Fibroblast of lung (primary cell): ENCODE data around the gene ATP10B. TPM values are rescaled to one million over a fixed set of nuclear protein-coding genes. Genes with fewer than 3 reads are reported as not detected.

Experiments used
- DNase-seq, 2 donors: peaks; one replicate each; pipeline versions ENCODE4 v3.0.0 to v3.0.0-alpha.2; 2010; ENCODE audit warnings: low read depth in 2 of 2
- H2AFZ ChIP-seq: 2 replicates; pipeline ENCODE4 v1.5.1; 2012; ENCODE audit warnings: low read length, control low read depth, inconsistent platforms
- H3K27ac ChIP-seq: 2 replicates; pipeline ENCODE4 v1.5.1; 2011; ENCODE audit warnings: low read length, control low read depth; ENCODE audit not compliant: insufficient read depth
- H3K27me3 ChIP-seq: 2 replicates; pipeline ENCODE4 v1.5.1; 2011; ENCODE audit warnings: mild to moderate bottlenecking, low read length; ENCODE audit not compliant: control insufficient read depth, insufficient read depth
- H3K36me3 ChIP-seq: 2 replicates; pipeline ENCODE4 v1.5.1; 2011; ENCODE audit warnings: low read length; ENCODE audit not compliant: control insufficient read depth, insufficient read depth
- H3K4me1 ChIP-seq: 2 replicates; pipeline ENCODE4 v1.5.1; 2011; ENCODE audit warnings: low read length; ENCODE audit not compliant: control insufficient read depth, insufficient read depth; ENCODE audit errors: extremely low read depth
- H3K4me2 ChIP-seq: 2 replicates; pipeline ENCODE4 v1.5.1; 2011; ENCODE audit warnings: low read length, control low read depth; ENCODE audit not compliant: insufficient read depth; ENCODE audit errors: extremely low read depth
- H3K4me3 ChIP-seq, 4 experiments: fragments of 200-600 bp in 1 of 4; sonication (generic) in 1 of 4; replicated peaks in 1 of 4; 2 replicates each; pipeline ENCODE4 v1.5.1; 2011 to 2016; ENCODE audit warnings: low read length in 4 of 4, low read depth in 3 of 4, mild to moderate bottlenecking in 3 of 4, control low read depth in 2 of 4, inconsistent platforms in 1 of 4, mixed read lengths in 1 of 4; ENCODE audit not compliant: insufficient read depth in 1 of 4; ENCODE audit errors: control extremely low read depth in 1 of 4
- H3K79me2 ChIP-seq: 2 replicates; pipeline ENCODE4 v1.5.1; 2012; ENCODE audit warnings: mild to moderate bottlenecking, low read length, inconsistent platforms; ENCODE audit not compliant: control insufficient read depth, insufficient read depth
- H3K9ac ChIP-seq: 2 replicates; pipeline ENCODE4 v1.5.1; 2011; ENCODE audit warnings: mild to moderate bottlenecking, low read length, control low read depth; ENCODE audit not compliant: insufficient read depth
- H3K9me3 ChIP-seq: 2 replicates; pipeline ENCODE4 v1.5.1; 2012; ENCODE audit warnings: low read depth, low read length; ENCODE audit not compliant: control insufficient read depth, insufficient read depth
- H4K20me1 ChIP-seq: 2 replicates; pipeline ENCODE4 v1.5.1; 2011; ENCODE audit warnings: low read length; ENCODE audit not compliant: control insufficient read depth, insufficient read depth; ENCODE audit errors: extremely low read depth
- CTCF ChIP-seq, 2 donors: IDR thresholded peaks in 1 of 2; conservative IDR thresholded peaks in 1 of 2; 1 replicate in 1 of 2; 2 replicates in 1 of 2; pipeline ENCODE4 v1.5.1; 2011 to 2012; ENCODE audit warnings: low read length in 2 of 2, control low read depth in 1 of 2, inconsistent platforms in 1 of 2, low read depth in 1 of 2, mild to moderate bottlenecking in 1 of 2
- EZH2 ChIP-seq: IDR thresholded peaks from 2 replicates; pipeline ENCODE4 v1.5.1; 2012; ENCODE audit warnings: low read length, control low read depth, mild to moderate bottlenecking; ENCODE audit errors: missing control alignments
- polyA plus RNA-seq, 2 donors: library from polyadenylated mRNA; depleted of rRNA in 1 of 2; stranded (reverse) in 1 of 2; unstranded in 1 of 2; fragments of >200 nt; gene quantifications; 2 replicates each; pipeline ENCODE4 v1.2.1, GENCODE V29; 2011 to 2012; ENCODE audit warnings: missing spikeins in 1 of 2
- total RNA-seq: library from RNA; depleted of rRNA; stranded (reverse); fragments of >200 nt; gene quantifications from 2 replicates; pipeline ENCODE4 v1.2.1, GENCODE V29; 2014

ATP10B gene
- total and polyA plus RNA-seq, 2 donors (not counting 1 experiment from before 2014, with no cell fraction given) = not detected

DNA sequence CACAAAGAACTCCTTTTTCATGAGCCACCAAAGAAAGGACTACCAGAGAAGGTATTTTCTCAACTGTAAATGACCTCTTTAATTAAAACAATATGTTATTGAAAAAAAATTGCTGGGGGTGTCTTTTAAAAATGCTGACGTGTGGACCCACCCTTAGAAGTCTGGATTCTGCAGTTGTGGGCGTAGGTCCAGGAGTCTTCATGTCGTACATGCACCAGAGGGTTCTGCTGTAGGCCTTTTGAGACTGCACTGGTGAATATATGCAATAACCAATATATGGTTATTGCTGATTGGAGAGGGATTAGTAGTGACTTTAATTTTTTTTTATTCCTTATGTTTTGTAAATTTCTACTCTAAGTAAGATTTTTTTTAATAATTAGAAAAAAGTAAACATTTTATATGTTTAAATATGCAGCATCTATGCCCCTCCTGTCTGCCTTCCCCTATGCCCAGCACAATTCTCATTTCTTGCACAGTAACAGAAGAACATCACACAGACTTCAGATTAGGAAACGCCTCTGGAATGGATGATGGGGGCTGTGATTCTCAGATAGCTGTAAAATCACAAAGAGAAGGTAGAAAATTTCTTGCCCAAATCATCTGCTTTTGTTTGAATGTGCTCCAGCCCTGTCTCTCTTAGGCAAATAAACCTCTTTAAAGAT, 328.4 kb downstream of the ATP10B start:
- TF ChIP-seq EZH2 = no peak
- no peak for TF ChIP-seq CTCF (conservative IDR thresholded peaks at IDR 0.05 in 1 of 2, IDR thresholded peaks at IDR 0.05 in 1 of 2; ENCODE audit: low read depth in 1 of 2, low read length in 2 of 2)

DNA sequence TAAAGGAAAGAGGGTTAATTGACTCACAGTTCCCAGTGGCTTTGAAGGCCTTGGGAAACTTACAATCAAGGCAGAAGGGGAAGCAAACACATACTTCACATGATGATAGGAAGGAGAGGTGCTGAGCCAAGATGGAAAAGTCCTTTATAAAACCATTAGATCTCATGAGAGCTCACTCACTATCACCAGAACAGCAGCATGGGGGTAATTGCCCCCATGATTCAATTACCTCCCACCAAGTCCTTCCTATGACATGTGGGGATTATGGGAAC, 330.7 kb downstream of the ATP10B start:
- Histone ChIP-seq H3K4me1 (no peaks in the 10 kb centered on the region), H3K79me2 (no peaks in the 10 kb centered on the region), H3K9ac (no peak overlapping the region), H3K27ac (no peak overlapping the region), H4K20me1 (no peaks in the 10 kb centered on the region), H2AFZ (no peak overlapping the region), H3K4me3 (no peak overlapping the region), H3K9me3 (no peaks in the 10 kb centered on the region), H3K36me3 (no peaks in the 10 kb centered on the region), H3K27me3 (no peaks in the 10 kb centered on the region), H3K4me2 (no peak overlapping the region)
- no peak for DNase-seq
- TF ChIP-seq CTCF (conservative IDR thresholded peaks at IDR 0.05 in 1 of 2, IDR thresholded peaks at IDR 0.05 in 1 of 2; ENCODE audit: low read depth in 1 of 2, low read length in 2 of 2) (no peak), EZH2 (no peak)

More for the DNA sequence above, 328.4 kb downstream of the ATP10B start:
- Histone ChIP-seq H3K36me3 (no peaks in the 10 kb centered on the region), H4K20me1 (no peaks in the 10 kb centered on the region), H3K27me3 (no peaks in the 10 kb centered on the region), H3K9me3 (no peaks in the 10 kb centered on the region), H3K4me2 (no peak overlapping the region), H3K27ac (no peak overlapping the region), H2AFZ (no peak overlapping the region), H3K79me2 (no peaks in the 10 kb centered on the region), H3K4me3 (no peak overlapping the region), H3K9ac (no peak overlapping the region), H3K4me1 (no peaks in the 10 kb centered on the region)
- DNase-seq = no peak

DNA sequence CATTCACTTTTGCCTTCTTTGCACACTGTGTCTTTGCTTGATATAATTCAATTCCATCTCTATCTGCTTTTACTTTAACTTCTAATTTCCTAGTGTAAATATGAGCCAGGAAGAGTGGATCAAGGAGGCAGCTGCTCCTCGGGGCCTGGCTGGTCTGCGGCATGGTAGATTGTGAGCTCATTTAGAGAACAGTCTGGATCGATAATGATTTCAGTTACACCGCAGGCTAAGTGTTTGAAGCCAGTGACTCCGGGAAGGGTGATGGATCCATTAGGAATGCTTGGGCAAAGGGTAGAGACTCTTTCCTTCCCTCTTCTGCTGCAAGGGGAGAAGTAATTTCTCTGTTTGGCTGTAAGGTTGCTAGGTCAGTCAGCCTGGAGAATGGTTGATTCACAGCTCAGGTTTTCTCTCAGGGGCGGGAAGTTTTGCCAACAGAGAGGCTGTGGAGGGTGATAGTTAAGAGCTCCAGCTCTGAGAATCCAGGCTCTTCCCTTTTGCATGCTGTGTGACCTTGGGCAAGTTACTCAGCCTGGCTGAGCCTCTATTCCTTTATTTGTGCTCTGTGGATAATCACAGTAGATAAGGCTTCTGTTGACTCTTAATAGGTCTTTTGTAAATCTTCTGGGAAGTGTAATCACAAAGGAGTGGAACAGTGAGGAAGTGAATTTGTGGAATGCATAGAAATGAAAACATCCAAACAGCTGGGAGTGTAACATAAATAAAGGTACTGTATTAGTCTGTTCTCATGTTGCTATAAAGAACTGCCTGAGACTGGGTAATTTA, 331.2 kb downstream of the ATP10B start:
- H3K9me3 ChIP-seq = no peaks in the 10 kb centered on the region
- no peaks in the 10 kb centered on the region for H3K4me1 ChIP-seq
- no peak overlapping the region for H3K27ac ChIP-seq
- H3K9ac ChIP-seq = no peak overlapping the region
- H3K27me3 ChIP-seq = no peaks in the 10 kb centered on the region
- H3K4me2 ChIP-seq = no peak overlapping the region
- peak in 1 of 2 donors; percentile 33 for DNase-seq
- no peaks in the 10 kb centered on the region for H4K20me1 ChIP-seq
- TF ChIP-seq EZH2 = no peak
- TF ChIP-seq CTCF (conservative IDR thresholded peaks at IDR 0.05 in 1 of 2, IDR thresholded peaks at IDR 0.05 in 1 of 2; ENCODE audit: low read depth in 1 of 2, low read length in 2 of 2) = no peak
- no peaks in the 10 kb centered on the region for H3K79me2 ChIP-seq
- no peaks in the 10 kb centered on the region for H3K36me3 ChIP-seq
- H2AFZ ChIP-seq = no peak overlapping the region
- no peak overlapping the region for H3K4me3 ChIP-seq
